Endodermal cell (in vitro differentiated cells): ENCODE measurements around the gene SCLY. TPM values are rescaled to one million over a fixed set of nuclear protein-coding genes. Genes with fewer than 3 reads are reported as not detected.

Source experiments
- DNase-seq: peaks from one replicate; pipeline ENCODE4 v3.0.0-alpha.2; 2017
- H3K27ac ChIP-seq: 2 replicates; pipeline ENCODE4 v1.5.1; 2013; ENCODE audit warnings: mild to moderate bottlenecking, low read depth, low read length, moderate library complexity
- H3K27me3 ChIP-seq: 2 replicates; pipeline ENCODE4 v1.6.1; 2013; ENCODE audit warnings: mild to moderate bottlenecking, low read length, moderate library complexity; ENCODE audit not compliant: insufficient read depth, control insufficient read depth, poor library complexity, severe bottlenecking
- H3K36me3 ChIP-seq: 2 replicates; pipeline ENCODE4 v1.7.0; 2013; ENCODE audit warnings: mild to moderate bottlenecking, low read length, moderate library complexity; ENCODE audit not compliant: control insufficient read depth, insufficient read depth
- H3K4me1 ChIP-seq: one replicate; pipeline ENCODE4 v1.7.0; 2013; ENCODE audit warnings: low read length; ENCODE audit not compliant: control insufficient read depth, insufficient read depth
- H3K4me3 ChIP-seq: 2 replicates; pipeline ENCODE4 v1.5.1; 2013; ENCODE audit warnings: mild to moderate bottlenecking, low read length, moderate library complexity
- H3K9ac ChIP-seq: 2 replicates; pipeline ENCODE4 v1.6.1; 2013; ENCODE audit warnings: mild to moderate bottlenecking, low read length, moderate library complexity; ENCODE audit not compliant: poor library complexity, severe bottlenecking; ENCODE audit errors: extremely low read depth
- H3K9me3 ChIP-seq: 2 replicates; pipeline ENCODE4 v1.6.1; 2013; ENCODE audit warnings: mild to moderate bottlenecking, low read length, moderate library complexity; ENCODE audit not compliant: control insufficient read depth
- H3K27ac Mint-ChIP-seq: 2 replicates; pipeline ENCODE4 v1.8.0; 2020; ENCODE audit warnings: mixed read lengths
- H3K27me3 Mint-ChIP-seq: 2 replicates; pipeline ENCODE4 v1.8.0; 2021; ENCODE audit warnings: mild to moderate bottlenecking, mixed read lengths; ENCODE audit not compliant: insufficient read depth
- H3K36me3 Mint-ChIP-seq: 2 replicates; pipeline ENCODE4 v1.8.0; 2020; ENCODE audit warnings: low read depth, mixed read lengths
- H3K4me1 Mint-ChIP-seq: 2 replicates; pipeline ENCODE4 v1.8.0; 2020; ENCODE audit warnings: mixed read lengths
- H3K4me3 Mint-ChIP-seq: 2 replicates; pipeline ENCODE4 v1.8.0; 2020; ENCODE audit warnings: mild to moderate bottlenecking, moderate library complexity, mixed read lengths
- H3K9me3 Mint-ChIP-seq: 2 replicates; pipeline ENCODE4 v1.8.0; 2020; ENCODE audit warnings: mild to moderate bottlenecking, mixed read lengths
- WGBS, 2 experiments: methylation state at CpG; one replicate each; pipeline versions ENCODE4 v1.1.5 to v1.1.7; 2013; ENCODE audit warnings: missing lambda C conversion rate in 2 of 2, mixed read lengths in 1 of 2; ENCODE audit not compliant: insufficient coverage in 1 of 2, insufficient read length in 1 of 2; 5-methylcytosine and 5-hydroxymethylcytosine counted together
- total RNA-seq, 2 donors: library from RNA; stranded (reverse); fragmentation: NEBNext Ultra II Directional in 1 of 2; extraction: Animal tissue kit (Norgen Biotek cat#: 25700) in 1 of 2; gene quantifications; 2 replicates in 1 of 2; 3 replicates in 1 of 2; pipeline ENCODE4 v1.2.1, GENCODE V29; 2021
- TF ChIP-seq, protein P1 (sequence below): fragments of 200-600 bp; sonication (generic); conservative IDR thresholded peaks from 2 replicates; pipeline ENCODE4 v1.5.0; 2021; ENCODE audit warnings: antibody characterized with exemption, mild to moderate bottlenecking

Gene SCLY
- total RNA-seq, 2 donors from 2014 or later: 39.0 to 45.0 TPM

DNA sequence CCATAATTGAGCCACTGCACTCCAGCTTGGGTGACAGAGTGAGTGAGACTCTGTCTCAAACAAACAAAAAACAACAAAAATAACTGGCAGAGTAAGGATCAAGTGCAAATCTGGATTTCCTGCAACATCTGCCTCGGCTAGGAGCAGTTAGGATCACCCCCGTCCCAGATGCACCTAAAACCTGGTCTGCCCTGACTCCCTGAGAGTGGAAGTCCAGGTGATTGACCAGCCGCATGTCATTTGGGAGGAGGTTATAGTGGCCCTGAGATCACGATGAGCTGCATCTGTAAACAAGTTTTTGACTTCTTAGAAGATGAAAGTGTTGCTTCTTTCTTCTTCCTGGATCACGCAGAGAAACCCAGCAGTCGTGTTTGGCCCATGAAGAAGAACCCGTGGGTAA lies 34.3 kb downstream of the SCLY start:
- Histone ChIP-seq H3K4me1 (no peaks in the 10 kb centered on the region), H3K9me3 (no peaks in the 10 kb centered on the region), H3K36me3 (no peaks in the 10 kb centered on the region), H3K27ac (no peak overlapping the region), H3K9ac (no peak overlapping the region), H3K27me3 (no peaks in the 10 kb centered on the region), H3K4me3 (no peak overlapping the region)
- Mint-ChIP-seq H3K27me3 (no peaks in the 10 kb centered on the region), H3K9me3 (no peaks in the 10 kb centered on the region), H3K27ac (no peak overlapping the region), H3K4me3 (no peak overlapping the region), H3K4me1 (peaks cover 4% of the 10 kb centered on the region), H3K36me3 (no peaks in the 10 kb centered on the region)
- TF ChIP-seq, protein P1, sequence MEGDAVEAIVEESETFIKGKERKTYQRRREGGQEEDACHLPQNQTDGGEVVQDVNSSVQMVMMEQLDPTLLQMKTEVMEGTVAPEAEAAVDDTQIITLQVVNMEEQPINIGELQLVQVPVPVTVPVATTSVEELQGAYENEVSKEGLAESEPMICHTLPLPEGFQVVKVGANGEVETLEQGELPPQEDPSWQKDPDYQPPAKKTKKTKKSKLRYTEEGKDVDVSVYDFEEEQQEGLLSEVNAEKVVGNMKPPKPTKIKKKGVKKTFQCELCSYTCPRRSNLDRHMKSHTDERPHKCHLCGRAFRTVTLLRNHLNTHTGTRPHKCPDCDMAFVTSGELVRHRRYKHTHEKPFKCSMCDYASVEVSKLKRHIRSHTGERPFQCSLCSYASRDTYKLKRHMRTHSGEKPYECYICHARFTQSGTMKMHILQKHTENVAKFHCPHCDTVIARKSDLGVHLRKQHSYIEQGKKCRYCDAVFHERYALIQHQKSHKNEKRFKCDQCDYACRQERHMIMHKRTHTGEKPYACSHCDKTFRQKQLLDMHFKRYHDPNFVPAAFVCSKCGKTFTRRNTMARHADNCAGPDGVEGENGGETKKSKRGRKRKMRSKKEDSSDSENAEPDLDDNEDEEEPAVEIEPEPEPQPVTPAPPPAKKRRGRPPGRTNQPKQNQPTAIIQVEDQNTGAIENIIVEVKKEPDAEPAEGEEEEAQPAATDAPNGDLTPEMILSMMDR: no peak
- 94 to 97% methylated on average over 7 of the region's 7 CpGs for WGBS, 2 experiments
- DNase-seq: no peak

DNA sequence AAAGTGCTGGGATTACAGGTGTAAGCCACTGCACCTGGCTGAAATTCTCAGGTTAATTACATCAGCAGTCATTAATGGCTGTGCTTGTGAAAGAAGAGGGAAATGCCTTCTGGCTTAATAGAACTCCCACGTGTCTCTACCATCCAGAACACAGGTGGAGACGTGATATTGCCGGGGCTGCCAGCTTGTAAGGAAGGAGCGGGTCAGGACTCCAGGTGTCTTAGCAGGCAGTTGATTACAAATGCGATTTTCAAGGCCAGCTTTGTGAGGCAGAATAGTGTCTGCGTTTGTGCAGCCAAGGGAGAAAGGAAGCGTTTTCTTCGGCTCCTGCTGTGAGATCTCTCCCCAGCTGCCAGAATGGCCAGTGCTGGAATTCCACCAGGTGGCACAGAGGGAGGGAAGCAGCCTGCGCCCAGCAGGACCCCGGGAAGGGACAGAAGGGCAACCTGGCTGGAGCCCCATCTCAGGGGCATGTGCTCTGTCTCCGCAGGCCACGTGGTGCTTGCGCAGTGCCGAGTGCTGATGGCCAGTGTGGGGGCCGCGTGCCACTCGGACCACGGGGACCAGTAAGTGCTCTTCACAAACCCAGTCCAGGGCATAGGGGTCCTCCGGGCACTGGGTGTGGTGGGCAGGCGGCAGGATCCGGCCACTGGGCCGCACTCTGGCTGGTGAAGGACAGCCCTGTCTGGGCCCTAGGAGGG lies 35.7 kb downstream of the SCLY start:
- DNase-seq: peak; percentile 71
- Histone ChIP-seq H3K4me1 (no peaks in the 10 kb centered on the region), H3K9ac (no peak overlapping the region), H3K36me3 (no peaks in the 10 kb centered on the region), H3K4me3 (no peak overlapping the region), H3K27me3 (no peaks in the 10 kb centered on the region), H3K27ac (no peak overlapping the region), H3K9me3 (no peaks in the 10 kb centered on the region)
- 88 to 89% methylated on average over 15 to 22 of the region's 22 CpGs for WGBS, 2 experiments
- H3K36me3 Mint-ChIP-seq: no peaks in the 10 kb centered on the region
- H3K27ac Mint-ChIP-seq: peak overlapping the region; percentile 32
- no peaks in the 10 kb centered on the region for H3K9me3 Mint-ChIP-seq
- H3K27me3 Mint-ChIP-seq: no peaks in the 10 kb centered on the region
- H3K4me3 Mint-ChIP-seq: no peak overlapping the region
- TF ChIP-seq, protein P1: no peak
- peaks cover 4% of the 10 kb centered on the region for H3K4me1 Mint-ChIP-seq

DNA sequence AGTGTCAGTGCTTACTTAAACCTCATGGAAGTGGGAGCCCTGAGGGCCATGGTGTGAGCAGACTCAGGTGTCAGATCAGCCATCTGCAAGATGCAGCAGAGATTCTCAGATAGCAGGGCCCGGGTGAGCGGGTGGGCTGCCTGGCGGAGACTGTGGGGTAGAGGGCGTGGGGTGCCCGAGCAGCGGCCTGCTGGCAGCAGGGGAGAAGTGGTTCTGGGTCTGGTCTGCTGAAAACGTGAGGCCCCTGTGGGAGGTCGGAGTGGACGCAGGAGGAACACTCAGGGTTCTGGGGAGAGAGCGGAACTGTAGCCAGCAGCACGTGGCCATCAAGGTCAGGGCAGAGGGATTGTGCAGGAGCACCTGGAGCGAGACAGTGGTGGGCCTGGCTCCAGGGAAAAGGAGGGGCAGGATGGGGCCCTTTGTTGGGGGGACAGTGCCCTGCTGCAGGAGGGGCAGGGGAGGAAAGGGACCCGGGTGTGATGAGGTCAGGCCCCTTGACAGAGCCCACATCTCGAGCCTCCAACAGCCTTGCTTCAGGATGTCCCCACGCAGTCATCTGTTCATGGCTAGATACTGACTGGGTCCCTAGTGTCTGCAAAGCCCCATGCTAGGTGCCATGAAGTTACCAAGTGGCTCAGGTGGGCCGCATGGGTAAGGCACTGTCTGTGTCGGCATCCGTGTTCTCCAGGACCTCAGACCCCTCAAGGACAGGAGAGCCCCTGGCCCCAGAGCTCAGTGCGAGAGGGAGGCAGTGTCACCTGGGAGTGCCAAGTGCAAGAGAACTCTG lies 36.6 kb downstream of the SCLY start:
- H3K27ac Mint-ChIP-seq: no peak overlapping the region
- no peaks in the 10 kb centered on the region for H3K27me3 ChIP-seq
- no peaks in the 10 kb centered on the region for H3K9me3 ChIP-seq
- no peaks in the 10 kb centered on the region for H3K27me3 Mint-ChIP-seq
- H3K4me1 Mint-ChIP-seq: peaks cover 4% of the 10 kb centered on the region
- H3K4me3 ChIP-seq: no peak overlapping the region
- WGBS, 2 experiments: 94 to 95% methylated on average over 19 of the region's 19 CpGs
- peak; percentile 56 for DNase-seq
- no peaks in the 10 kb centered on the region for H3K36me3 ChIP-seq
- H3K4me3 Mint-ChIP-seq: no peak overlapping the region
- TF ChIP-seq, protein P1: no peak
- H3K9ac ChIP-seq: no peak overlapping the region
- no peaks in the 10 kb centered on the region for H3K4me1 ChIP-seq
- no peaks in the 10 kb centered on the region for H3K36me3 Mint-ChIP-seq
- H3K27ac ChIP-seq: no peak overlapping the region
- H3K9me3 Mint-ChIP-seq: no peaks in the 10 kb centered on the region
